ENCODE data around the gene CABLES1. TPM values are rescaled to one million over a fixed set of nuclear protein-coding genes. Genes with fewer than 3 reads are reported as not detected.

Gene CABLES1
- total and polyA plus RNA-seq, 2 of the 8 experiments (the other 6 are each of a cell fraction or from before 2014, with no cell fraction given) = 9.2 to 26.4 TPM

DNA sequence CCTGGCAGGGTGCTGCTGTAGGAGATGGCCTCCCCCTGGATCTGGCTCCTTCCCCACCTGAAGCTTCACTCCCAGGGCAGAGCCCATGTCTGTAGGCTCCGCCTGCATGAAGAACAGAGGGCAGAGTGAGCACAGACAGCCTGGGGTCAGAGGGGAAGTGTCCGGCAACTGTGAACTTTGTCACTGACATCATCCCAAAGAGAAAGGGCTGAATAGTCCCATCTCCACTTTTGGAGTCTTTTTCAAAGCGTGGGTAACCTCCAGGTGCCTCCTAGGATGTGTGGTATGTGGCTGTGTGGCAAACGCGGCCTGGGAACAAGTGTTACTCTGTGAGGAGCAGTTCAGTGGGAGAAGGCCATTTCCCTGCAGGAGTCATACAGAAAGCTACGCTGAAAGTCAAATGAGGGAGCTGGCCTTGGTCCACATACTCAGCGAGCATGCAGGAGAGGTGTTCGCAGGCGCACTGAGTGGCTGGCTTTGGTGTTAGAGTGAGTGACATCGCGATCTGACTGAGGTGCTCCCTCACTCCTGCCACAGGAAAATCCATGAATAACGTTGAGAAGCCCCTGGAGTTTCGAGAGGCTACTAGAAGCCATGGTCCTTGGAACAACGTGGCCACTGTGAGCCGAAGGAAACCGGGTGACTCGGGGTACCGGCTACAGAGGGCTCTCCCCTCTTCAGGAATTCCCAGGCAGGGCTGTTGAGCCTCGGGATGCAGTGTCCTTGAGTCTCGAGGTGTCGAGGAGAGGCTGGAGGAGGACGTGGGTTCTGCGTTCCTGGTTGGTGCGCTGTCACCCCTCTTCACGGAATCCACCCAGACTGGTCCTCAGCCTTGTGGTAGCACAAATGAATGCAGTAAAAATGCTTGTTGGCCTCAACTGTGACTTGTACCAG lies 54.7 kb downstream of the CABLES1 start:
- H4K20me1 ChIP-seq (replicated peaks in 1 of 2; ENCODE audit: control insufficient read depth in 1 of 2, insufficient read depth in 2 of 2, low read length in 2 of 2) = no peaks in the 10 kb centered on the region
- FAIRE-seq (no peak), DNase-seq (ENCODE audit: low read depth in 1 of 2, low spot score in 2 of 2) (no peak)
- H3K27me3 ChIP-seq (replicated peaks in 1 of 4; ENCODE audit: control insufficient read depth in 3 of 4, extremely low read depth in 1 of 4, insufficient read depth in 3 of 4, low read length in 3 of 4) = no peaks in the 10 kb centered on the region
- H3K79me2 ChIP-seq (ENCODE audit: control insufficient read depth in 1 of 2, insufficient read depth in 2 of 2, low read length in 2 of 2) = peaks cover 0 to 22% of the 10 kb centered on the region in 2 experiments; a peak in 2 of 4 replicates
- H3K4ac ChIP-seq (replicated peaks; ENCODE audit: insufficient read length, low read depth, low read length) = no peak overlapping the region
- H2BK15ac ChIP-seq (ENCODE audit: low read length) = no peak overlapping the region
- no peak overlapping the region for H4K91ac ChIP-seq (replicated peaks; ENCODE audit: insufficient read length, low read length)
- peaks cover 0 to 8% (median 5%) of the 10 kb centered on the region in 4 experiments; a peak in 6 of 7 replicates for H3K4me1 ChIP-seq (replicated peaks in 1 of 4; ENCODE audit: control insufficient read depth in 3 of 4, insufficient read depth in 4 of 4, low read length in 3 of 4)
- H3K79me1 ChIP-seq (ENCODE audit: low read depth, low read length) = peaks cover 9% of the 10 kb centered on the region; the same call in 1 of the 2 replicates
- 0 out of 2 replicates have a peak overlapping the region, but pooled peaks have one; percentile 3 for H2BK5ac ChIP-seq (ENCODE audit: low read depth, low read length)
- no peak overlapping the region for H3K9ac ChIP-seq (replicated peaks in 1 of 4; ENCODE audit: extremely low read depth in 1 of 4, low read depth in 3 of 4, low read length in 3 of 4)
- H3K23me2 ChIP-seq (ENCODE audit: low read depth, low read length) = no peaks in the 10 kb centered on the region
- no peak overlapping the region for H2BK120ac ChIP-seq (replicated peaks; ENCODE audit: low read depth, low read length)
- H2AK5ac ChIP-seq (ENCODE audit: low read depth, low read length) = no peak overlapping the region
- no peak overlapping the region for H3K23ac ChIP-seq (ENCODE audit: insufficient read length)
- no peak overlapping the region for H3K4me2 ChIP-seq (ENCODE audit: insufficient read depth in 1 of 2, low read depth in 2 of 2, low read length in 2 of 2)
- no peak overlapping the region for H3K56ac ChIP-seq (replicated peaks; ENCODE audit: insufficient read length, low read depth, low read length)
- H4K5ac ChIP-seq (ENCODE audit: insufficient read length, low read depth, low read length) = no peak overlapping the region
- no peak overlapping the region for H3K14ac ChIP-seq (ENCODE audit: insufficient read length)
- H4K8ac ChIP-seq (ENCODE audit: extremely low read depth, insufficient read depth, low read length) = no peak overlapping the region
- H3K4me3 ChIP-seq (ENCODE audit: extremely low read depth in 1 of 4, insufficient read depth in 2 of 4, low read depth in 3 of 4, low read length in 4 of 4) = no peak overlapping the region
- 94% methylated on average over 25 of the region's 25 CpGs; no CpG with 5 or more reads in 1 of the 2 experiments for WGBS, 2 experiments (ENCODE audit: extremely low coverage in 1 of 2, insufficient coverage in 1 of 2, insufficient read length in 1 of 2, insufficient replicate concordance in 2 of 2, low coverage in 1 of 2, low lambda C conversion rate in 2 of 2, missing lambda C conversion rate in 1 of 2)
- H2BK12ac ChIP-seq (ENCODE audit: low read depth, low read length) = no peak overlapping the region
- H2AFZ ChIP-seq (ENCODE audit: low read length) = no peak overlapping the region
- H2BK20ac ChIP-seq (ENCODE audit: low read length) = no peak overlapping the region
- ChIA-PET POLR2A (ENCODE audit: partially characterized antibody) (interaction anchor here (0.6 kb wide), 1 partner anchor 23 kb away, joined by 4 read pairs; no protein-coding TSS in a partner anchor), CTCF (ENCODE audit: partially characterized antibody) (no interaction called here)
- no peak overlapping the region for H3K18ac ChIP-seq (ENCODE audit: extremely low read depth, low read length)
- no peaks in the 10 kb centered on the region for H3K9me3 ChIP-seq (ENCODE audit: insufficient read depth in 2 of 2, low read depth in 1 of 2, low read length in 1 of 2)
- no peak overlapping the region; the same call in 1 of the 2 replicates for H3K27ac ChIP-seq (ENCODE audit: low read depth, low read length)
- peaks cover 0 to 12% (median 2%) of the 10 kb centered on the region in 4 experiments; a peak in 1 of 8 replicates for H3K36me3 ChIP-seq (ENCODE audit: control insufficient read depth in 2 of 4, insufficient read depth in 4 of 4, low read length in 3 of 4)
- TF ChIP-seq KDM4A (IDR thresholded peaks at IDR 0.05; ENCODE audit: low read depth, low read length, severe bottlenecking) = no peak
- no peak for TF ChIP-seq KDM1A (IDR thresholded peaks at IDR 0.05; ENCODE audit: borderline replicate concordance, low read length)
- TF ChIP-seq, protein P1, sequence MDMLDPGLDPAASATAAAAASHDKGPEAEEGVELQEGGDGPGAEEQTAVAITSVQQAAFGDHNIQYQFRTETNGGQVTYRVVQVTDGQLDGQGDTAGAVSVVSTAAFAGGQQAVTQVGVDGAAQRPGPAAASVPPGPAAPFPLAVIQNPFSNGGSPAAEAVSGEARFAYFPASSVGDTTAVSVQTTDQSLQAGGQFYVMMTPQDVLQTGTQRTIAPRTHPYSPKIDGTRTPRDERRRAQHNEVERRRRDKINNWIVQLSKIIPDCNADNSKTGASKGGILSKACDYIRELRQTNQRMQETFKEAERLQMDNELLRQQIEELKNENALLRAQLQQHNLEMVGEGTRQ (IDR thresholded peaks at IDR 0.05; ENCODE audit: low read length) = no peak
- TF ChIP-seq, protein P2, sequence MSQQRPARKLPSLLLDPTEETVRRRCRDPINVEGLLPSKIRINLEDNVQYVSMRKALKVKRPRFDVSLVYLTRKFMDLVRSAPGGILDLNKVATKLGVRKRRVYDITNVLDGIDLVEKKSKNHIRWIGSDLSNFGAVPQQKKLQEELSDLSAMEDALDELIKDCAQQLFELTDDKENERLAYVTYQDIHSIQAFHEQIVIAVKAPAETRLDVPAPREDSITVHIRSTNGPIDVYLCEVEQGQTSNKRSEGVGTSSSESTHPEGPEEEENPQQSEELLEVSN (IDR thresholded peaks at IDR 0.05) = no peak
- TF ChIP-seq CBX8 (IDR thresholded peaks at IDR 0.05; ENCODE audit: borderline replicate concordance, low read depth, low read length) = no peak
- TF ChIP-seq RBBP5 (IDR thresholded peaks at IDR 0.05; ENCODE audit: borderline replicate concordance, low read depth, low read length) = no peak
- TF ChIP-seq RXRA (IDR thresholded peaks at IDR 0.05; ENCODE audit: insufficient read depth, low read depth, low read length) = no peak
- no peak for TF ChIP-seq TAF1 (IDR thresholded peaks at IDR 0.05; ENCODE audit: low read depth, low read length)
- TF ChIP-seq POLR2AphosphoS5 (IDR thresholded peaks at IDR 0.05; ENCODE audit: low read depth, low read length) = no peak
